Testis (tissue), 3 donors: Measurements from ENCODE around the gene ZFPM1. TPM values are rescaled to one million over a fixed set of nuclear protein-coding genes. Genes with fewer than 3 reads are reported as not detected.

ENCODE experiments used
- DNase-seq: peaks from one replicate; pipeline ENCODE4 v3.0.0-alpha.2; 2019
- H3K27ac ChIP-seq, 2 donors: fragments of 200-600 bp; sonication (generic); one replicate each; pipeline ENCODE4 v1.5.1; 2019
- H3K27me3 ChIP-seq: fragments of 200-600 bp; sonication (generic); one replicate; pipeline ENCODE4 v1.5.1; 2019
- H3K36me3 ChIP-seq: fragments of 200-600 bp; sonication (generic); one replicate; pipeline ENCODE4 v1.5.1; 2017; ENCODE audit warnings: low read depth; ENCODE audit errors: missing control alignments
- H3K4me1 ChIP-seq: fragments of 200-600 bp; sonication (generic); one replicate; pipeline ENCODE4 v1.5.1; 2019
- H3K4me3 ChIP-seq, 2 donors: fragments of 200-600 bp; sonication (generic); one replicate each; pipeline ENCODE4 v1.5.1; 2017 to 2019
- H3K9me3 ChIP-seq: fragments of 200-600 bp; sonication (generic); one replicate; pipeline ENCODE4 v1.5.1; 2017
- POLR2A ChIP-seq: fragments of 450-650 bp; IDR thresholded peaks from one replicate; pipeline ENCODE4 v1.6.1; 2017; ENCODE audit warnings: antibody characterized with exemption, mild to moderate bottlenecking, moderate library complexity
- WGBS, 2 donors: methylation state at CpG; one replicate each; pipeline ENCODE4 v1.1.5; 2018; 5-methylcytosine and 5-hydroxymethylcytosine counted together
- intact Hi-C: fragments of 100-400 bp; cut with DNase I; formaldehyde crosslinking; loops from one replicate; pipeline ENCODE4 v1.15.1; 2023; ENCODE audit warnings: low total_unique reads
- polyA plus RNA-seq: library from polyadenylated mRNA; stranded (reverse); fragments of 350-450 nt; fragmentation: Illumina TruSeq; extraction: RNeasy Lipid Tissue Mini Kit (QIAGEN cat#74804); gene quantifications from one replicate; pipeline ENCODE4 v1.2.3, GENCODE V29; 2014; ENCODE audit warnings: low read depth, low replicate concordance; ENCODE audit not compliant: insufficient read depth
- total RNA-seq, 2 donors: library from RNA; depleted of rRNA; stranded (reverse); fragments of >200 nt; gene quantifications; one replicate each; pipeline ENCODE4 v1.2.3, GENCODE V29; 2016
- TF ChIP-seq, protein P1 (sequence below), 3 experiments: fragments of 450-650 bp in 2 of 3; fragments of 200-600 bp in 1 of 3; sonication (generic) in 1 of 3; IDR thresholded peaks; one replicate each; pipeline ENCODE4 v1.5.1; 2016 to 2019; ENCODE audit warnings: antibody characterized with exemption in 3 of 3, mild to moderate bottlenecking in 2 of 3, moderate library complexity in 1 of 3

Gene ZFPM1
- total and polyA plus RNA-seq, 3 donors from 2014 or later, result 12.8 to 25.1 (median 23.9) TPM

GRCh38 chr16:88421301-88421700, 31.8 kb upstream of the ZFPM1 start:
- Histone ChIP-seq H3K27ac (no peak overlapping the region), H3K27me3 (no peaks in the 10 kb centered on the region), H3K36me3 (no peaks in the 10 kb centered on the region), H3K4me3 (no peak overlapping the region), H3K9me3 (no peaks in the 10 kb centered on the region), H3K4me1 (peaks cover 5% of the 10 kb centered on the region)
- DNase-seq, result no peak
- TF ChIP-seq, protein P1, sequence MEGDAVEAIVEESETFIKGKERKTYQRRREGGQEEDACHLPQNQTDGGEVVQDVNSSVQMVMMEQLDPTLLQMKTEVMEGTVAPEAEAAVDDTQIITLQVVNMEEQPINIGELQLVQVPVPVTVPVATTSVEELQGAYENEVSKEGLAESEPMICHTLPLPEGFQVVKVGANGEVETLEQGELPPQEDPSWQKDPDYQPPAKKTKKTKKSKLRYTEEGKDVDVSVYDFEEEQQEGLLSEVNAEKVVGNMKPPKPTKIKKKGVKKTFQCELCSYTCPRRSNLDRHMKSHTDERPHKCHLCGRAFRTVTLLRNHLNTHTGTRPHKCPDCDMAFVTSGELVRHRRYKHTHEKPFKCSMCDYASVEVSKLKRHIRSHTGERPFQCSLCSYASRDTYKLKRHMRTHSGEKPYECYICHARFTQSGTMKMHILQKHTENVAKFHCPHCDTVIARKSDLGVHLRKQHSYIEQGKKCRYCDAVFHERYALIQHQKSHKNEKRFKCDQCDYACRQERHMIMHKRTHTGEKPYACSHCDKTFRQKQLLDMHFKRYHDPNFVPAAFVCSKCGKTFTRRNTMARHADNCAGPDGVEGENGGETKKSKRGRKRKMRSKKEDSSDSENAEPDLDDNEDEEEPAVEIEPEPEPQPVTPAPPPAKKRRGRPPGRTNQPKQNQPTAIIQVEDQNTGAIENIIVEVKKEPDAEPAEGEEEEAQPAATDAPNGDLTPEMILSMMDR (IDR thresholded peaks at IDR 0.05), result no peak
- WGBS, 2 donors, result 83 to 85% methylated on average over 5 to 14 of the region's 14 CpGs
- intact Hi-C loops, result no loop called here

DNA sequence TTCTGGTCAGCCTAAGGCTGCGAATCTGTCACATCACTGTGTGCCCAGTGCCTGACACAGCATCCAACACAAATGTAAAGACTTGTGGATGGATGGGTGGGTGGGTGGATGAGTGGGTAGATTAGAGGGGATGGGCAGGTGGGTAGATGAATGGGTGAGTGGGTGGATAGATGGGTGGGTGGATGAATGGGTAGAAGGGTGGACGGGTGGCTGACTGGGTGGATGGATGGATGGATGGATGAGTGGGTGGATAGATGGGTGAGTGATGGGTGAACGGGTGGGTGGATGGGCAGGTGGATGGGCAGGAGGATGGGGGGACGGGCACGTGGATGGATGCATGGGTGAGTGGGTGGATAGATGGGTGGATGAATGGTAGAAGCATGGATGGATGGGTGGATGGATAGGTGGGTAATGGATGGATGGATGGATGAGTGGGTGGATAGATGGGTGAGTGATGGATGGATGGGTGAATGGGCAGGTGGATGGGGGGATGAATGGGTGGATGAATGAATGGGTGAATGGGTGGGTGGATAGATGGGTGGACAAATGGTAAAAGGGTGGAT, 31.1 kb upstream of the ZFPM1 start:
- Histone ChIP-seq H3K9me3 (no peaks in the 10 kb centered on the region), H3K36me3 (no peaks in the 10 kb centered on the region), H3K4me1 (peaks cover 5% of the 10 kb centered on the region), H3K27me3 (no peaks in the 10 kb centered on the region), H3K27ac (no peak overlapping the region), H3K4me3 (no peak overlapping the region)
- TF ChIP-seq, protein P1 (IDR thresholded peaks at IDR 0.05), result no peak
- no peak for TF ChIP-seq POLR2A
- DNase-seq, result no peak
- 57 to 58% methylated on average over 5 of the region's 5 CpGs for WGBS, 2 donors
- intact Hi-C loops, result no loop called here

DNA sequence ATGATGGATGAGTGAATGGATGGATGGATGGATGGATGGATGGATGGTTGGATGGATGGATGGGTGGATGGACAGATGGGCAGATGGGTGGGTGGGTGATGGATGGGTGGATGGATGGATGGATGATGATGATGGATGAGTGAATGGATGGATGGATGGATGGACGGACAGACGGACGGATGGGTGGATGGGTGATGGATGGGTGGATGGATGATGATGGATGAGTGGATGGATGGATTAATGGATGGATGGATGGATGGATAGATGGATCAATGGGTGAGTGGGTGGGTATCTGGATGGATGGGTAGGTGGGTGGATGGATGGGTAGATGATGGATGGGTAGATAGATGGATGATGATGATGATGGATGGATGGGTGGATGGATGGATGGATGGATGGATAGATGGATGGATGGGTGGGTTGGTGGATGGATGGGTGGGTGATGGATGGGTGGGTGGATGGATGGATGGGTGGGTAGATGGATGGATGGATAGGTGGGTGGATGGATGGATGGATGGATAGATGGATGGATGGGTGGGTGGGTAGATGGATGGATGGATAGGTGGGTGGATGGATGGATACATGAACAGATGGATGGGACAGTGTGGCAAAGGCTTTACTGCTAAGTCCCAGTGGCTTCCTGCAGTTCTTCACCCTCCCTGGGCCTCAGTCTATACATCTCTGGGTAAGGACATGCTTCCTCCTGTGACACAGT, 30.2 kb upstream of the ZFPM1 start:
- no peaks in the 10 kb centered on the region for H3K9me3 ChIP-seq
- DNase-seq, result no peak
- no peaks in the 10 kb centered on the region for H3K36me3 ChIP-seq
- H3K27ac ChIP-seq, result no peak overlapping the region
- H3K27me3 ChIP-seq, result no peaks in the 10 kb centered on the region
- peaks cover 5% of the 10 kb centered on the region for H3K4me1 ChIP-seq
- no peak overlapping the region for H3K4me3 ChIP-seq
- WGBS, 2 donors, result 51 to 52% methylated on average over 3 of the region's 3 CpGs
- intact Hi-C loops, result no loop called here
- TF ChIP-seq, protein P1 (IDR thresholded peaks at IDR 0.05), result no peak
- no peak for TF ChIP-seq POLR2A

- no peak for TF ChIP-seq POLR2A
- TF ChIP-seq, protein P1 (IDR thresholded peaks at IDR 0.05), result no peak
These were observed 29.6 kb upstream of the ZFPM1 start for GRCh38 chr16:88423448-88423850.

More at GRCh38 chr16:88423448-88423850, 29.6 kb upstream of the ZFPM1 start:
- Histone ChIP-seq H3K4me1 (peaks cover 5% of the 10 kb centered on the region), H3K4me3 (no peak overlapping the region), H3K9me3 (no peaks in the 10 kb centered on the region), H3K36me3 (no peaks in the 10 kb centered on the region), H3K27ac (no peak overlapping the region), H3K27me3 (no peaks in the 10 kb centered on the region)
- WGBS, 2 donors, result 74 to 87% methylated on average over 2 to 6 of the region's 6 CpGs
- no peak for DNase-seq
- intact Hi-C loops, result no loop called here
